ENCODE measurements around the gene FYTTD1. TPM values are rescaled to one million over a fixed set of nuclear protein-coding genes. Genes with fewer than 3 reads are reported as not detected.

FYTTD1 gene
- total RNA-seq, 1 experiment from 2014 or later, result 70.7 TPM

DNA sequence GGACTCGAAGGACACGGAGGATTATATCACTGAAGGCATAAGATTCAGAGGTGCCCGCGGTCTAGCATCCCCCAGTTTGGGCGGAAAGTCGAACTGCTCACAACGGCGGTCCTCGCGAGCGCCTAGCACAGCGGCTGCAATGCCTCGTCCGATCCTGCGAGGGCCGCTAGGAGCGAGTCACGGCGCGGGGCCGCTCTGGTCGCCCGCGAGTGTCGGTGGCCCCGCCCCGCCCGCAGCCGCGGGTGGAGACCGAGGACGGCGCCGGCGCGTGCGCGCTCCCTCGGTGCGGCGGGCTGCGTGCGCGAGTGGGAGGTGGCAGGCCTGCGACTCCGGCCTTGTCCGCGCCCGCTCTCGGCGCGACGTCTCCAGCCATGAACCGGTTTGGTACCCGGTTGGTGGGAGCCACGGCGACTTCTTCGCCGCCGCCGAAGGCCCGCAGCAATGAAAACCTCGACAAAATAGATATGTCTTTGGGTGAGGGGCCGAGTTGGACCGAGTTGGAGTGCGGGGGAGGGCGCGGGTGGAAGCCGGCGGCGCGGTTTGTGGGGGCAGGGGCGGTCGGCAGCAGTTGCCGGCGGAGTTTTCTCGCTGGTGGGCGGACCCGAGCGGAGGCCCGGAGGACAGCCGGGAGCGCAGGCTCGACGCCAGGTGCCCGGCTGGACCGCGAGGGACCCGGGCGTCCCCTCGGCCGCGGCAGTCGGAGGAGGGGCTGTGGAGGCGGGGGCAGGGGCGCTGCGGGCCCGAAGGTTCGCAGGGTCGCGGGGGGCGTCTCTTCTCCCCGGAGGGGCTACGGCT lies at the start of gene FYTTD1 (continued):
- TF ChIP-seq, protein P1, sequence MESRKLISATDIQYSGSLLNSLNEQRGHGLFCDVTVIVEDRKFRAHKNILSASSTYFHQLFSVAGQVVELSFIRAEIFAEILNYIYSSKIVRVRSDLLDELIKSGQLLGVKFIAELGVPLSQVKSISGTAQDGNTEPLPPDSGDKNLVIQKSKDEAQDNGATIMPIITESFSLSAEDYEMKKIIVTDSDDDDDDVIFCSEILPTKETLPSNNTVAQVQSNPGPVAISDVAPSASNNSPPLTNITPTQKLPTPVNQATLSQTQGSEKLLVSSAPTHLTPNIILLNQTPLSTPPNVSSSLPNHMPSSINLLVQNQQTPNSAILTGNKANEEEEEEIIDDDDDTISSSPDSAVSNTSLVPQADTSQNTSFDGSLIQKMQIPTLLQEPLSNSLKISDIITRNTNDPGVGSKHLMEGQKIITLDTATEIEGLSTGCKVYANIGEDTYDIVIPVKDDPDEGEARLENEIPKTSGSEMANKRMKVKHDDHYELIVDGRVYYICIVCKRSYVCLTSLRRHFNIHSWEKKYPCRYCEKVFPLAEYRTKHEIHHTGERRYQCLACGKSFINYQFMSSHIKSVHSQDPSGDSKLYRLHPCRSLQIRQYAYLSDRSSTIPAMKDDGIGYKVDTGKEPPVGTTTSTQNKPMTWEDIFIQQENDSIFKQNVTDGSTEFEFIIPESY (IDR thresholded peaks at IDR 0.05; ENCODE audit: extremely low read depth, insufficient replicate concordance, low read length), result peak; percentile 30
- TF ChIP-seq POLR2AphosphoS5 (IDR thresholded peaks at IDR 0.05; ENCODE audit: low read depth, low read length) (peak; percentile 83), ELF1 (IDR thresholded peaks at IDR 0.05; ENCODE audit: borderline replicate concordance, low read depth) (no peak), FOSL1 (IDR thresholded peaks at IDR 0.05; ENCODE audit: low read depth) (no peak), ZFX (IDR thresholded peaks at IDR 0.05) (peak; percentile 93), EZH2 (IDR thresholded peaks at IDR 0.05) (no peak), YY1 (IDR thresholded peaks at IDR 0.05; ENCODE audit: extremely low read depth, insufficient replicate concordance, low read depth, low read length) (no peak)

DNA sequence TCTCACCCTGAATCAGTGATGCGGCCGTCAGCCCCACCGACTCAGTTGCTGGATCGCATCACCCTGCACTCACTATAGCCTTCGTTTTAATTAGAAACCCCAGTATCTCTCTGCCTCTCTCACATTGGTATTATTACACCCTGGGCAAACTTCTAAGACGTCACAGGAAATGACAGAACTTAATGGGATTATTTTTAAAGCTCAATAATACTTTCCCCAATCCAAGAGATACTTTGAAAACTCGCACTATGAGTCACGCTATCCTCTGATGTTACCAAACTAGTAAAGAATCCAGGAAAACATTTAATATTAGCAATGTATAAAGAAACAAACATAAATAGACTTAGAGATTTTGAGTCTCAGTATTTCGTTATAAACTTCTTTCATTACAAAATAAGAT lies 49.6 kb upstream of the FYTTD1 start:
- H3K4me1 ChIP-seq (ENCODE audit: control insufficient read depth in 1 of 2, insufficient read depth in 2 of 2, low read length in 2 of 2), result no peaks in the 10 kb centered on the region
- no peak overlapping the region for H3K27ac ChIP-seq (ENCODE audit: low read depth, low read length)
- no peak overlapping the region for H3K9ac ChIP-seq (ENCODE audit: low read length)
- no peak overlapping the region for H3K4me3 ChIP-seq (replicated peaks in 1 of 2; ENCODE audit: low read depth in 1 of 2, low read length in 2 of 2)
- no peaks in the 10 kb centered on the region for H3K27me3 ChIP-seq (ENCODE audit: insufficient read depth, low read length)
- TF ChIP-seq SIN3A (IDR thresholded peaks at IDR 0.05; ENCODE audit: low read depth) (no peak), JUND (IDR thresholded peaks at IDR 0.05) (no peak), POLR2AphosphoS5 (IDR thresholded peaks at IDR 0.05; ENCODE audit: low read depth, low read length) (no peak)
- TF ChIP-seq, protein P2, sequence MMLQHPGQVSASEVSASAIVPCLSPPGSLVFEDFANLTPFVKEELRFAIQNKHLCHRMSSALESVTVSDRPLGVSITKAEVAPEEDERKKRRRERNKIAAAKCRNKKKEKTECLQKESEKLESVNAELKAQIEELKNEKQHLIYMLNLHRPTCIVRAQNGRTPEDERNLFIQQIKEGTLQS (IDR thresholded peaks at IDR 0.05), result no peak
- H2AFZ ChIP-seq (ENCODE audit: low read depth, low read length, poor library complexity, severe bottlenecking), result no peak overlapping the region
- peaks cover 8 to 9% of the 10 kb centered on the region in 2 experiments; a peak in 3 of 4 replicates for H3K36me3 ChIP-seq (ENCODE audit: control insufficient read depth in 1 of 2, insufficient read depth in 2 of 2, low read length in 2 of 2)
- CTCF ChIA-PET, result no interaction called here
- H4K20me1 ChIP-seq (ENCODE audit: insufficient read depth), result no peaks in the 10 kb centered on the region
- H3K4me2 ChIP-seq (ENCODE audit: low read length), result no peak overlapping the region
- H3K9me2 ChIP-seq (ENCODE audit: insufficient read depth), result no peaks in the 10 kb centered on the region
- POLR2A ChIA-PET, result no interaction called here
- ATAC-seq (no peak), DNase-seq (ENCODE audit: low read depth, low spot score) (no peak)
- BruUV-seq (replicated peaks), result no TSS peak
- RAD21 ChIA-PET (ENCODE audit: low non-redundant PET in 1 of 2, low total read pairs in 2 of 2, uncharacterized antibody in 2 of 2, unreplicated experiment in 2 of 2), result no interaction called here
- intact Hi-C loops (cut with micrococcal nuclease), result no loop called here
- no peaks in the 10 kb centered on the region for H3K9me3 ChIP-seq (ENCODE audit: control insufficient read depth in 1 of 2, insufficient read depth in 1 of 2, low read depth in 1 of 2, low read length in 2 of 2)
- H3K79me2 ChIP-seq (ENCODE audit: insufficient read depth, low read length), result no peaks in the 10 kb centered on the region

All from HCT116 (cell line).